ENCODE measurements around the gene PRODH.

The PRODH gene

DNA sequence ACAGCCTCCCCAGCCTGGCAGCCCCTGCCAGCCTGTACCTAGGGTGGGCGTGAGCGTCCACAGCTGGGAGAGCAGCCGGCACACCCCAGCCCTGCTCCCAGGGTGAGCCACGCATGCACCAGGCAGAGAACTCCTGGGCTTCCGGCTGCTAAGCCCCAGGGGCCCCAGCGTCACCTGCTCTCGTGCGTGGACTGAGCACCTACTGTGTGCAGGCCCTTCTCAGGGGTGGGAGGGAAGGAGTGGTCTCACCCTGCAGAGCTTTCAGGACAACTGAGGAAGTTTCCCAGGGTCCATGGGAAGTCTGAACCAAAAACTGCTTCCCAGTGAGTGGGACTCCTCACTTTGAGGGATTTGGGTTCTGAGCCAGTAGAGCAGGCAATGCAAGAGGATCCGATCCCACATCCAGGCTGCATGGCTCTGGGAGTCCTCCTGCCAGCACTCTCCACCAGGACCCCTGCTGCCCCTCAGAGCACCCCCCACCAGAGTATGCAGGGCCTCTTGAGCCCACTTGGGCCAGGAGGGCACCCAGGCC is 47.1 kb upstream of the PRODH start:
- Histone ChIP-seq H3K36me3 (ENCODE audit: low read length) (no peaks in the 10 kb centered on the region), H3K9me3 (ENCODE audit: insufficient read depth, low read length) (no peaks in the 10 kb centered on the region), H3K9ac (ENCODE audit: low read length) (no peak overlapping the region), H3K9me2 (replicated peaks; ENCODE audit: insufficient read depth, low read length) (no peaks in the 10 kb centered on the region), H3K27me3 (ENCODE audit: low read length) (no peaks in the 10 kb centered on the region), H3K27ac (ENCODE audit: low read depth, low read length) (no peak overlapping the region), H3K4me2 (ENCODE audit: low read depth, low read length, poor library complexity, severe bottlenecking) (no peak overlapping the region), H2AFZ (ENCODE audit: low read depth, low read length, severe bottlenecking) (no peak overlapping the region), H3K79me2 (ENCODE audit: insufficient read depth, low read length) (no peaks in the 10 kb centered on the region), H3K4me3 (ENCODE audit: insufficient read depth, low read length, poor library complexity, severe bottlenecking) (no peak overlapping the region), H3F3A (ENCODE audit: insufficient read depth) (no peaks in the 10 kb centered on the region), H4K20me1 (ENCODE audit: low read depth, low read length) (no peaks in the 10 kb centered on the region)
- no peak for TF ChIP-seq EZH2phosphoT487 (conservative IDR thresholded peaks at IDR 0.05; ENCODE audit: low read length)
- TF ChIP-seq CTCF (IDR thresholded peaks at IDR 0.05; ENCODE audit: insufficient read depth, low read length, poor library complexity, severe bottlenecking) = no peak

DNA sequence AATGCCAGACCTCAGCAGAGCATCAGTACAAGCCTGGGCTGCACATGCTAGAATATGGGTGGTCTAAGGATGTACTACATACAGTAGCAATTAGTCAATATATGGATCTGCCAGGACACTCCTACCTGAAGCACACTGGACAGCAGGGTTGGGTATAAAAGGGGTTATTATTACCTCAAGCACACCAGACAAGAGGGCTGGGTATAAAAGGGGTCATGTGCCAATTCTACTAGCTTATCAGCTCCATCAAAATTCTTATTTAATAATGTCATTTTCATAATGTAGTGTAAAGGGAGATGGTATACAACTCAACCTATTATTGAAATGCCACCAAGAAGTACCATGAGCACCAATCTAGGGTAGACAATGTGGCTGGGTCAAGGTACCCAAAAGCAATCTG is 44.7 kb upstream of the PRODH start:
- Histone ChIP-seq H2AFZ (ENCODE audit: low read depth, low read length, severe bottlenecking) (no peak overlapping the region), H3K9me2 (replicated peaks; ENCODE audit: insufficient read depth, low read length) (no peaks in the 10 kb centered on the region), H3K27ac (ENCODE audit: low read depth, low read length) (no peak overlapping the region), H3K9me3 (ENCODE audit: insufficient read depth, low read length) (no peaks in the 10 kb centered on the region), H3K4me3 (ENCODE audit: insufficient read depth, low read length, poor library complexity, severe bottlenecking) (no peak overlapping the region), H3F3A (ENCODE audit: insufficient read depth) (no peaks in the 10 kb centered on the region), H3K9ac (ENCODE audit: low read length) (no peak overlapping the region), H3K79me2 (ENCODE audit: insufficient read depth, low read length) (no peaks in the 10 kb centered on the region), H3K4me2 (ENCODE audit: low read depth, low read length, poor library complexity, severe bottlenecking) (no peak overlapping the region), H4K20me1 (ENCODE audit: low read depth, low read length) (no peaks in the 10 kb centered on the region), H3K27me3 (ENCODE audit: low read length) (no peaks in the 10 kb centered on the region), H3K36me3 (ENCODE audit: low read length) (no peaks in the 10 kb centered on the region)
- no peak for TF ChIP-seq CTCF (IDR thresholded peaks at IDR 0.05; ENCODE audit: insufficient read depth, low read length, poor library complexity, severe bottlenecking)
- TF ChIP-seq EZH2phosphoT487 (conservative IDR thresholded peaks at IDR 0.05; ENCODE audit: low read length) = no peak

DNA sequence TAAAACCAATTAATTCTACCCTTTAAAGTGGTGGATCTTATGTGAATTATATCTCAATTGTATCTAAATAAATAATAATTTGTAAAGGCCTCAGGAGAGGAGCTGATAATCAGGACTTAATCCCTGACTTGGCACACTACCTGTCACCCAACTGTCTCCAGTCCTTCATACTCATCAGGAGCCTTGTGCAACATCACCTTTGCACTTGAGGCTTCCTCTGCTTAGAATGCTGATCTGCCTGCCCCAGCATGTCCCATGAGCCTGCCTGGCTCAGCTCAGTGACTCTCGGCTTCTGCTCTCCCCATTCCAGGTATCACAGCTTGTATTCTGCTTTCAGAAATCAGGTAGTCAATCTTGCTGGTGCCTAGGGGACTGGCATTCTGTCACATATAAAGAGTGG is 43.9 kb upstream of the PRODH start:
- Histone ChIP-seq H3K9ac (ENCODE audit: low read length) (no peak overlapping the region), H3K4me3 (ENCODE audit: insufficient read depth, low read length, poor library complexity, severe bottlenecking) (no peak overlapping the region), H3K4me2 (ENCODE audit: low read depth, low read length, poor library complexity, severe bottlenecking) (no peak overlapping the region), H3K79me2 (ENCODE audit: insufficient read depth, low read length) (no peaks in the 10 kb centered on the region), H4K20me1 (ENCODE audit: low read depth, low read length) (no peaks in the 10 kb centered on the region), H3F3A (ENCODE audit: insufficient read depth) (no peaks in the 10 kb centered on the region), H3K9me3 (ENCODE audit: insufficient read depth, low read length) (no peaks in the 10 kb centered on the region), H3K27me3 (ENCODE audit: low read length) (no peaks in the 10 kb centered on the region), H3K36me3 (ENCODE audit: low read length) (no peaks in the 10 kb centered on the region), H3K27ac (ENCODE audit: low read depth, low read length) (no peak overlapping the region), H2AFZ (ENCODE audit: low read depth, low read length, severe bottlenecking) (no peak overlapping the region), H3K9me2 (replicated peaks; ENCODE audit: insufficient read depth, low read length) (no peaks in the 10 kb centered on the region)
- TF ChIP-seq CTCF (IDR thresholded peaks at IDR 0.05; ENCODE audit: insufficient read depth, low read length, poor library complexity, severe bottlenecking) (no peak), EZH2phosphoT487 (conservative IDR thresholded peaks at IDR 0.05; ENCODE audit: low read length) (no peak)
